HepG2 (cell line): ENCODE measurements around the gene SYNGAP1. TPM values are rescaled to one million over a fixed set of nuclear protein-coding genes. Genes with fewer than 3 reads are reported as not detected.

Source experiments
- AFF4 ChIP-seq: sonication (generic); formaldehyde crosslinking; IDR thresholded peaks from 2 replicates; pipeline ENCODE4 v1.4.0; 2020; ENCODE audit warnings: missing genetic modification reagents
- AGO2 ChIP-seq: fragments of 200-400 bp; formaldehyde crosslinking; optimal IDR thresholded peaks from 2 replicates; pipeline ENCODE3; 2017; ENCODE audit warnings: mild to moderate bottlenecking, low read depth, low read length, moderate library complexity
- AHR ChIP-seq: IDR thresholded peaks from 2 replicates; pipeline ENCODE4 v1.6.1; 2018; ENCODE audit warnings: missing genetic modification reagents, missing compliant biosample characterization
- ETS1 ChIP-seq: sonication (generic); formaldehyde crosslinking; IDR thresholded peaks from 2 replicates; pipeline ENCODE4 v1.4.0; 2020; ENCODE audit warnings: missing genetic modification reagents
- FOXC1 ChIP-seq: sonication (generic); formaldehyde crosslinking; IDR thresholded peaks from 2 replicates; pipeline ENCODE4 v1.8.0; 2022; ENCODE audit warnings: mild to moderate bottlenecking, missing genetic modification reagents, borderline replicate concordance
- HDAC2 ChIP-seq: sonication (generic); formaldehyde crosslinking; IDR thresholded peaks from 2 replicates; pipeline ENCODE4 v1.4.0; 2020; ENCODE audit warnings: missing genetic modification reagents
- NR1H2 ChIP-seq: sonication (generic); formaldehyde crosslinking; IDR thresholded peaks from 2 replicates; pipeline ENCODE4 v1.8.1; 2022; ENCODE audit warnings: low read depth, missing genetic modification reagents, borderline replicate concordance
- PCBP1 ChIP-seq: fragments of 200-400 bp; formaldehyde crosslinking; IDR thresholded peaks from 2 replicates; pipeline ENCODE4 v1.6.1; 2017; ENCODE audit warnings: mild to moderate bottlenecking, low read depth, low read length, borderline replicate concordance
- PHB2 ChIP-seq: fragments of 450-650 bp; IDR thresholded peaks from 2 replicates; pipeline ENCODE4 v1.6.1; 2018; ENCODE audit not compliant: partially characterized antibody
- POLR2AphosphoS2 ChIP-seq: IDR thresholded peaks from 2 replicates; pipeline ENCODE4 v1.6.1; 2011; ENCODE audit warnings: low read depth, low read length, improper control_type of control experiment
- RBAK ChIP-seq: sonication (generic); formaldehyde crosslinking; IDR thresholded peaks from 2 replicates; pipeline ENCODE4 v1.5.1; 2020; ENCODE audit warnings: mild to moderate bottlenecking, missing genetic modification reagents
- SMAD1 ChIP-seq: sonication (generic); formaldehyde crosslinking; IDR thresholded peaks from 2 replicates; pipeline ENCODE4 v1.4.0; 2020; ENCODE audit warnings: missing genetic modification reagents, low read depth, mild to moderate bottlenecking, borderline replicate concordance
- TAF1 ChIP-seq: sonication (generic); formaldehyde crosslinking; IDR thresholded peaks from 2 replicates; pipeline ENCODE4 v1.4.0; 2020; ENCODE audit warnings: missing genetic modification reagents
- TBP ChIP-seq: sonication (generic); formaldehyde crosslinking; IDR thresholded peaks from 2 replicates; pipeline ENCODE4 v1.5.0; 2020; ENCODE audit warnings: missing genetic modification reagents
- U2AF2 ChIP-seq: fragments of 200-400 bp; formaldehyde crosslinking; IDR thresholded peaks from 2 replicates; pipeline ENCODE4 v1.6.1; 2017; ENCODE audit warnings: low read depth, mild to moderate bottlenecking, low read length
- ZBTB7A ChIP-seq: sonication (generic); formaldehyde crosslinking; IDR thresholded peaks from 2 replicates; pipeline ENCODE4 v1.8.0; 2022; ENCODE audit warnings: mild to moderate bottlenecking, missing genetic modification reagents
- ZEB1 ChIP-seq: IDR thresholded peaks from 2 replicates; pipeline ENCODE4 v1.6.1; 2012; ENCODE audit warnings: mild to moderate bottlenecking, low read depth, inconsistent platforms; ENCODE audit not compliant: insufficient replicate concordance
- ZGPAT ChIP-seq: IDR thresholded peaks from 2 replicates; pipeline ENCODE4 v1.6.1; 2016; ENCODE audit warnings: mild to moderate bottlenecking
- ZMYM3 ChIP-seq: sonication (generic); formaldehyde crosslinking; IDR thresholded peaks from 2 replicates; pipeline ENCODE4 v1.5.1; 2020; ENCODE audit warnings: mild to moderate bottlenecking, missing genetic modification reagents
- ZNF468 ChIP-seq: sonication (generic); formaldehyde crosslinking; IDR thresholded peaks from 2 replicates; pipeline ENCODE4 v1.8.0; 2022; ENCODE audit warnings: mild to moderate bottlenecking, moderate library complexity, missing genetic modification reagents
- ZNF563 ChIP-seq: sonication (generic); formaldehyde crosslinking; IDR thresholded peaks from 2 replicates; pipeline ENCODE4 v1.8.0; 2022; ENCODE audit warnings: mild to moderate bottlenecking, moderate library complexity, missing genetic modification reagents
- ZNF724P ChIP-seq: sonication (generic); formaldehyde crosslinking; IDR thresholded peaks from 2 replicates; pipeline ENCODE4 v1.8.0; 2022; ENCODE audit warnings: missing genetic modification reagents, borderline replicate concordance
- ZNF747 ChIP-seq: sonication (generic); formaldehyde crosslinking; IDR thresholded peaks from 2 replicates; pipeline ENCODE4 v1.8.1; 2023; ENCODE audit warnings: missing genetic modification reagents, mild to moderate bottlenecking, borderline replicate concordance
- ZSCAN20 ChIP-seq: sonication (generic); formaldehyde crosslinking; IDR thresholded peaks from 2 replicates; pipeline ENCODE4 v1.4.0; 2020; ENCODE audit warnings: missing genetic modification reagents, mild to moderate bottlenecking, borderline replicate concordance
- polyA plus RNA-seq, 8 experiments: library from polyadenylated mRNA; depleted of rRNA in 3 of 8; stranded (reverse) in 7 of 8; unstranded in 1 of 8; fragments of >200 nt; fragmentation: Illumina TruSeq in 4 of 8; extraction: Trizol in 4 of 8; gene quantifications; 2 replicates each; pipeline versions ENCODE4 v1.2.1 to v1.2.3, GENCODE V29; 2011 to 2016; ENCODE audit warnings: low read depth in 4 of 8, missing spikeins in 1 of 8, mixed read lengths in 1 of 8; ENCODE audit not compliant: insufficient read depth in 1 of 8
- total RNA-seq, 5 experiments: library from RNA; depleted of rRNA; stranded (reverse); fragments of >200 nt; fragmentation: Illumina TruSeq; extraction: Trizol; gene quantifications; 2 replicates each; pipeline ENCODE4 v1.2.3, GENCODE V29; 2016; ENCODE audit warnings: low read depth in 1 of 5

The SYNGAP1 gene
- total and polyA plus RNA-seq, 2 of the 13 experiments (the other 11 are each of a cell fraction or from before 2014, with no cell fraction given), result 0.75 to 1.1 TPM

GRCh38 chr6:33410711-33411631 is 8.9 kb upstream of the SYNGAP1 start, which contains the start of gene PHF1 (continued):
- TF ChIP-seq ZGPAT (CRISPR knock-in tag), result peak; percentile 22; the same call in 1 of the 2 replicates
- TF ChIP-seq AHR (CRISPR knock-in tag), result no peak
- no peak; the same call in 1 of the 2 replicates for TF ChIP-seq TAF1
- TF ChIP-seq U2AF2, result no peak
- TF ChIP-seq ZNF468 (CRISPR knock-in tag), result no peak
- no peak for TF ChIP-seq POLR2AphosphoS2
- TF ChIP-seq HDAC2 (CRISPR knock-in tag), result no peak
- no peak for TF ChIP-seq FOXC1 (CRISPR knock-in tag)
- no peak for TF ChIP-seq ZBTB7A (CRISPR knock-in tag)
- no peak for TF ChIP-seq ZEB1
- no peak for TF ChIP-seq NR1H2 (CRISPR knock-in tag)
- no peak; the same call in 1 of the 2 replicates for TF ChIP-seq ZNF563 (CRISPR knock-in tag)
- no peak for TF ChIP-seq TBP (CRISPR knock-in tag)
- TF ChIP-seq PCBP1, result 0 out of 2 replicates have a peak, but pooled peaks have one; percentile 34
- no peak; the same call in 1 of the 2 replicates for TF ChIP-seq SMAD1 (CRISPR knock-in tag)
- TF ChIP-seq RBAK (CRISPR knock-in tag), result no peak
- TF ChIP-seq AFF4 (CRISPR knock-in tag), result no peak
- TF ChIP-seq ZNF747 (CRISPR knock-in tag), result no peak
- no peak for TF ChIP-seq ZNF724P (CRISPR knock-in tag)
- no peak for TF ChIP-seq ZMYM3 (CRISPR knock-in tag)
- no peak for TF ChIP-seq ZSCAN20 (CRISPR knock-in tag)
- TF ChIP-seq PHB2, result no peak
- no peak for TF ChIP-seq ETS1 (CRISPR knock-in tag)
- no peak for TF ChIP-seq AGO2
